Effector CD4-positive, alpha-beta T cell (primary cell): ENCODE data around the gene ZNF343.
A peak's percentile ranks its signal among the peaks of the same experiment; 100 is the strongest.
"Not testable (repeated sequence)": the region's sequence is repeated elsewhere in the genome, so short reads cannot be mapped to it uniquely, and the experiment has no call there.

ENCODE experiments used
- DNase-seq: peaks from one replicate; pipeline ENCODE4 v3.0.0-alpha.2; 2020

The ZNF343 gene

DNA sequence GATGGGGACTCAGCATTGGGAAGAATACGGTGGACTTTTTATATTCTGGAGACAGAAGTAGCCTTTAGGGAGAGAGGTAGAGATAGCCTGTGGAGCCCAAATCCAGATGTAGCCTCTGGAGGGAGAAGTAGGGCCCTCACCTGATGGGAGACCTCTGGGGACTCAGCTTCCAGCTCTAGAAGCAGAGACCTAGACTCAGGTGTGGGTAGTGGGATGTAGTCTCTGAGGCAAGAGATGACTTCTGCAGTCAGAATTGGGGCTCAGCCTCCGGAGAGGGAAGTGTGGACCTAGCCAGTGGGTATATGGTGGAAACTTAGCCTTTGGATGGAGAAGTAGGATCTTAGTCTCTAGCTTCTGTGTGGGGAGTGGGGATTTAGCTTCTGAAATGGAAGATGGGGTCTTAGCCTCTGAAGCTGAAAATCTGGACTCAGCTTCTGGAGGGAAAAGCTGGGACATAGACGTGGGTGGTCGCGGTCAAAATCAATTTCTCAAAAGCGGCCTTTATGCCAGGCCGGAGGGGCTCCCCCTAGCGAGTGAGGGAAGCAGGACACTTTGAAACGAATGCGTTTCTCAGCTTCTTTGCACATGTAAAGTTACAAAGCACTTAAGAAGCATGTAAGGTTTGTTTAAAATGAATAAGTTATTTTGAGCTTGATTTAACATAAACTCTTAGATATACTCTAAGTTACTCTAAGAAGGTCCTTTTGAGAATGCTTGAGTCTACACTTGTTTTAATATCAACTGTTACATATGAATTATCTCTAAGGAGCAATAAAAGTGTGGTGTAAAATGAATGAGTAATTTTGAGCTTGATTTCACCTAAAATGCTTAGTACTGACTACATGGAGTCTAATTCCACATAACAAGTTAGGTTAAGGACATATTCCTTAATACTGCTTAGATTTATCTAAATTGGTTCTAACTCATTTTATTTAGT is 12.9 kb upstream of the ZNF343 start:
- DNase-seq: peak; percentile 42

DNA sequence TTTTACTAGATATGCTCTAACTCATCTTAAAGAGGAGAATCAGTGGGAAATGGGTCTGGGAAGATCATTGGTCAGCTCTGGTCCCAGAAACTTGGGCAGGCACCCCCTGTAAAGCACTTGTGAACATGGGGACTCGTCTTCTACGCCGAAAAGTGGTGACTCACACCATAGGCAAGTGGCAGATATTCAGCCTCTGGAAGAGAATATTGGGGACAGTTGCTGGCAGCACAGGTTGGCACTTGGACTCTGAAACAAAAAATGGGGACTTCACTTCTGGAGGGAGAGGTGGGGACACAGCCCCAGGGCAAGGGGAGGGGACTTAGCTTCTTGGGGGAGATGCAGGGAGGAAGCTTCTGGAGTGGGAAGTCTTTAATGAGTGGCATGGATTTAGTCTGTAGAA is 11.9 kb upstream of the ZNF343 start:
- DNase-seq: no peak

DNA sequence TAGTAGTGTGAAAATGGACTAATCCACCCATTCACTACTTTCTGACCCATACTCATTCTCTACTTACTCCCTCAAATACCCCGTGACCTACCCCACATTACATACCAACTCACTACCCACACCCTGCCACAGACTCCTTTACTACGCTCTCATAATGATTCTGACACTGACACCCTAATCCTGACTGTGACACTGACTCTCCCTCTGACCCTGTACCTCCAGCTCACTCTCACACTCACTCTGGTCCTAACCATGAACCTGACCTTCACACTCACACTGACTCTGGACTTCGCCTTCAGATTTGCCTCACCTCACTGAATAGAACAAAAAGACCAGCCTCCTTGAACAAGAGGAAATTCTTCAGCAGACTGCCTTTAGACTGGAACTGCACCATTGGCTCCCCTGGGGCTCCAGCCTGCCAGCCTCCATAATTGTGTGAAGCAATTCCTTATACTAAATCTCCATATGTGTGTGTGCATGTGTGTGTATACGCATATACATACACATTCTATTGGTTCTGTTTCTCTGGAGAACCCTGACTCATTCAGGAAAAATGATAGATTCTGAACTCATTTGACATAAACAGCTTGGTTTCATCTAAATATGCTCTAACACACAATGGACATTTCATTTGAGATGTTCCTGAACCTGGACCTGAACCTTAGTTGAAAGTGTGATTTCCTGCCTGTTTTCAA is 10.5 kb upstream of the ZNF343 start:
- DNase-seq: no peak

DNA sequence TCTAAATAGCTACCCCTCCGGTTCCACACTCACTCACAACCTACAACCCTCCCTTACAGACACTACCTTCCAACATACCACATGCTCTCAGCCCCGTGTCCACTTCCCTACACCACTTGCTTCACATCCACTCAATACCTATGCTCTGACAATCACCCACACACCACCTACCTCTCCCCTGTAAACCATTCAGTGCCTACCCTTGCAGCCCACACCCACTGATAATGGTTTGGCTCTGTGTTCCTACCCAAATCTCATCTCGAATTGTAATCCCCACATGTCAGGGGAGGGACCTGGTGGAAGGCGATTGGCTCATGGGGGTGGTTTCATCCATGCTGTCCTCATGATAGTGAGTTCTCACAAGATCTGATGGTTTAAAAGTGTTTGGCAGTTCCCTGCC is 9.8 kb upstream of the ZNF343 start:
- no peak for DNase-seq

DNA sequence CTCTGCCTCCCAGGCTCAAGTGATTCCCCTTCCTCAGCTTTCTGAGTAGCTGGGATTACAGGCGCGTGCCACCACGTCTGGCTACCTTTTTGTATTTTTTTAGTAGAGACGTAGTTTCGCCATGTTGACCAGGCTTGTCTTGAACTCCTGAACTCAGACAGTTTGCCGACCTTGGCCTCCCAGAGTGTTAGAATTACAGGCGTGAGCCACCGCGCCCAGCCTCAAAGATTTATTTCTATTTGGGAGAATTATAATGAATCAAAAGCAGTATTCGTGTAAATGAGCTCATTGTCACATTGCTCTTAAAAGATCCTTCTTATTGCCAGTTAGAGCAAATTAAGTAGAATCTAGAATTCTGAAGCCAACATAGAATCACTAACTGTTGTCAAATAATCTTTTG is 9.4 kb upstream of the ZNF343 start:
- DNase-seq: no peak

DNA sequence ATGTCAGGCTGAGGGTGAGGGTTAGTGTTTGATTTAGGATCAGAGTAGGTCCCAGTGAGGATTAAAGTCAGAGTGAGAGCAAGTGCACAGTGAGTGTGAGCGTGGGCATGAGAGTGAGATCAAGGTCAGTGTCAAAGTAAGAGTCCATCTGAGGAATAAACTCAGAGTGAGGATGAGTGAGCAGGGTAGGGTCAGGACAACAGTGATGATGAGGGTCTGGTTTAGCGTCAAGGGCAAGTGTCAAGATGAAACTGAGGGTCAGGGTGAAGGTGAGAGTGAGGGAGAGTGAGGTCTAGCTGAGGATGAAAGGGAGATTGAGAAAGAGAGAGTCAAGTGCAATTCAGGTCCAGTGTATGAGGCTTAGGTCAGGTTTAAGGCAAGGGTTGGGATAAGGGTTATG is 7.7 kb upstream of the ZNF343 start:
- no peak for DNase-seq

DNA sequence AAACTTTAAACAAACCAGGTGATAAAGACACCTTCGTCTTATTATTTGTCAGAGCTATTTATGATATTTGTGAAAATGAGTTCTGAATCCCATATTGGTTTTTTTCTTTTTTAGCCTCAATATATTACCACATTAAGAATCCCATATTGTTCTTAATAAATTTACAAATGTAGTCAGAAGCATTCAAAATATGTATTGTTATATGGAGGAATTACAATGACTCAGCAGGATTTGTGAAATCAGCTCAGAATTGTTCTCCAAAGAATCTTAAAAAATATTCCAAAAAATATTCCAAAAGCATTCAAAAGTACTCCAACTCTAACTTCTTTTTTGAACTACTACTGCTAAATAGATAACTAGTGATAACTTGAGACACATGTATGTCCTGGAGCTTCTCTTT is 6.5 kb upstream of the ZNF343 start:
- no peak for DNase-seq

DNA sequence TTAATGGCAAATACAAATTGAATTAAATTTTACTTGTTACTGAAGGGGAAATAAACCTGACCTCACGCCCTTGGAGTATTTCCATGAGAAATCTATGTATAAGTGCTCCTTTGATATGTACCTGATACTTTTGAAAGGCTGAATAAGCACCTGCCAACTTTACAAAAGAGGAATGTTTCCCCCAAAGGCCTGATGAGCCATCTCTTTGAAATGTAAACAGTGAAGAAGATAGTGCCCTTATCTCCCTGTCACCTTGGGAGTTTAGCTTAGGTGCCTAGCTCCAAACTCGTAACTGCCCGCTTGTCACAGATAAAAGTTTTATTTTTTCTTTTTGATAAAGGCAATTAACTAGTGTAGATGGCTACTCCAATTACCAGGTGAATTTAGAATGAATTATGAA is 1.1 kb upstream of the ZNF343 start:
- DNase-seq: no peak

DNA sequence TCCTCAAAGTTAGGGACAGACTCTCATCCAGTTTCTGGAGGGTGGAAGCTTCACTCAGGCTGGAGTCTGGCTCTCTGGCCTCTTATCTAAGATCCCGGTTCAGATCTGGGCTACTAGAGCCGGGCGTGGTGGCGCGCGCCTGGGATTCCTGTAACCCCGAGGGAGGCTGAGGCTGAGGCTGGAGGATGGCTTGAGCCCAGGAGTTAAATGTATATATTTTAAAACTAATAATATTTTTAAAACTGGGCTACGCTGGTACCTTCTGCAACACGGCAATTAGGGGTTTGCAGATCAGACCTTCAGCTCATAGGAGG is 710 bp upstream of the ZNF343 start:
- no peak for DNase-seq

DNA sequence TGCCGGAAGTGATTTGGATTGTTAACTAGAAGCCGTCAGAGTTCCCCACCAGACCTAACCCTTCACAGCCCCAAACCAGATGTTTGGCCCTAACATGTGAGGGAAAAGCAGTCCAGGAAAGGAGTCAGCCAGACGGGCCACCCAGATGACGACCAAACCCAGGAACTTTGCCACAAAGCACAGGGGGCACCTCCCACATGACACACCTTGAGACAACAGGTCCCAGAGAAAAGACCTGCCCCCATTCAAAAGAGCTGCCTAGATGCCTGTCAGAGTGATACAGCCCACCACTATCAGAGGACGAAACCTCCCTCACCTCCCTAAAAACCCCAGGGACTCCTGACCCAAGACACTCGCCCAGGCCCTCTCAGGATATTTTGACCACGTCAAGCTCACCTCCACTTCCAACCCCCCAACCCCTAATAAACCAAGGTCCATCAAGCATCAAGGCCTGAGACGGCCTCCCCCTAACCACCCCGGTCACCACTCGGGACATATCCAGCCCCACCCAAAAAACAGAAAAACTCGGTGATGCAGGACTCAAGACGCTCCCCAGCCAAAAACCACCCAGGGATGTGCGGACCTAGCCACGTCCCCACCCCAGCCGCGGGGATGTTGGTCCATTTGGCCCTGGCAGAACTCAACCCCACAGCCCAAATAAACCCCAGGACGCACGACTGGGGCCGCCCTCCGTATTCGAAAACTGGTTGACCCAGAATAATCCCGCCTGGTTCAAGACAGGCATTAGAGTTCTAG is 662 bp downstream of the ZNF343 start:
- DNase-seq: no peak

DNA sequence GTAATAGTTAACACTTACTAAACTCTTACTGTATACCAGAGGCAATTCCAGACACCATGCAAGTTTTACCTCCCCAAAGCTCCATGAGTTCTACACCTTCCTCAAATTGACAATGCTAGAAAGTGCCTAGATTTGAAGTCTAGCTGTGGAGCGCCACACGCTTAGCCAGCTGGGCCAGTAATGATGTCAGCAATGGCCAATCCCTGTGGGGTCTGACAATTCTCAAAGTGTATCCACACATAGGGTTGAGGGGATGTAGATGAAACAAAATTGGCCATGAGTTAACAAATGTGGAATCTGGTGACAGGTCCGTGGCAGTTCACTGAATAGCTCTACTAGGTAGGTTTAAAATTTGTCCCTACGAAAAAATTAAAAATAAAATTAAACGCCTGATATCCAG is 1.3 kb downstream of the ZNF343 start:
- DNase-seq: no peak

DNA sequence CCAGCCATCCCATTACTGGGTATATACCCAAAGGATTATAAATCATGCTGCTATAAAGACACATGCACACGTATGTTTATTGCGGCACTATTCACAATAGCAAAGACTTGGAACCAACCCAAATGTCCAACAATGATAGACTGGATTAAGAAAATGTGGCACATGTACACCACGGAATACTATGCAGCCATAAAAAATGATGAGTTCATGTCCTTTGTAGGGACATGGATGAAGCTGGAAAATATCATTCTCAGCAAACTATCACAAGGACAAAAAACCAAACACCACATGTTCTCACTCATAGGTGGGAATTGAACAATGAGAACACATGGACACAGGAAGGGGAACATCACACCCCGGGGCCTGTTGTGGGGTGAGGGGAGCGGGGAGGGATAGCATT is 2.3 kb downstream of the ZNF343 start:
- not testable (repeated sequence) for DNase-seq

DNA sequence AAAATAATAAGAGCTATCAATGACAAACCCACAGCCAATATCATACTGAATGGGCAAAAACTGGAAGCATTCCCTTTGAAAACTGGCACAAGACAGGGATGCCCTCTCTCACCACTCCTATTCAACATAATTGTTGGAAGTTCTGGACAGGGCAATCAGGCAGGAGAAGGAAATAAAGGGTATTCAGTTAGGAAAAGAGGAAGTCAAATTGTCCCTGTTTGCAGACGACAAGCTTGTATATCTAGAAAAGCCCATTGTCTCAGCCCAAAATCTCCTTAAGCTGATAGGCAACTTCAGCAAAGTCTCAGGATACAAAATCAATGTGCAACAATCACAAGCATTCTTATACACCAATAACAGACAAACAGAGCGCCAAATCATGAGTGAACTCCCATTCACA is 3.9 kb downstream of the ZNF343 start:
- not testable (repeated sequence) for DNase-seq

DNA sequence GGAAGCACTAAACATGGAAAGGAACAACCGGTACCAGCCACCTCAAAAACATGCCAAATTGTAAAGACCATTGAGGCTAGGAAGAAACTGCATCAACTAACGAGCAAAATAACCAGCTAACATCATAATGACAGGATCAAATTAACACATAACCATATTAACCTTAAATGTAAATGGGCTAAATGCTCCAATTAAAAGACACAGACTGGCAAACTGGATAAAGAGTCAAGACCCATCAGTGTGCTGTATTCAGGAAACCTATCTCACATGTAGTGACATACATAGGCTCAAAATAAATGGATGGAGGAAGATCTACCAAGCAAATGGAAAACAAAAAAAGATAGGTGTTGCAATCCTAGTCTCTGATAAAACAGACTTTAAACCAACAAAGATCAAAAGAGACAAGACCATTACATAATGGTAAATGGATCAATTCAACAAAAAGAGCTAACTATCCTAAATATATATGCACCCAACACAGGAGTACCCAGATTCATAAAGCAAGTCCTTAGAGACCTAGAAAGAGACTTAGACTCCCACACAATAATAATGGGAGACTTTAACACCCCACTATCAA is 5.8 kb downstream of the ZNF343 start:
- DNase-seq: not testable (repeated sequence)

DNA sequence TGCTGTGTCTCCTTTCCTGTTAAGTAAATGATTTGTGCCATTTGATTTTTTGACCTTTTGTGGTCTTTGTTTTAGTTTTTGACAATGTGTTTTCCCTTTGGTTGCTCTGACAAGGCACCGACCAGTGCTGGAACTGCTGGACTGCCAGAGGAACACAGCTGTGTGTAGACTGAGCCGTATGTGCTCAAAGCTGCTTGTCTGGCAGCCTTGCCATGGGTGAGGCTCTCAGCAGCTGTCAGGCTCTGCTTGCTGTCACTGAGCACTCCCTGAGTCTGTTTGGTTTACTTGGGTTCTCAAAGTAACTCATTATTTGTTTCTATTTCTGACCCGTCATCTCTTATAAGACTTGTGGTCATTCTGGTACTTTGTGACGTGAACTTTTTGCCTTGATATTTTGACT is 23.1 kb downstream of the ZNF343 start:
- no peak for DNase-seq

DNA sequence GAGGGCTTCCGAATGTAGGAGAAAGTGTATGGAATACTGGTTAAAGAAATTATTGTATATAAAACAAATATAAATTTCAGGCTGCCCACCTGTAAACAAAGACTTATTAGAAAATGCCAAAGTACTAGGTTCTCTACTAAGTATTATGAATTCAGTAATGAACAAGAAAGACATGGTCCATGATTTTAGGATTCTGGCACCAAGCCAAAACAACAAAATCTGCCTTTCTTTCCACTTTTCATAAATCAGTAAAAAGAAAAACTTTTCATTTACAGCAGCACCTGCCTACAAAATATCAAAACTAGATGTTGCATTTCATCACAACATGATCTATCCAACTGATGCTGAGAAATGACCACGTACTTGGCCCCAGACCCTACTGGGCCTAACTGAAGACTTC is 23.6 kb downstream of the ZNF343 start:
- DNase-seq: no peak

DNA sequence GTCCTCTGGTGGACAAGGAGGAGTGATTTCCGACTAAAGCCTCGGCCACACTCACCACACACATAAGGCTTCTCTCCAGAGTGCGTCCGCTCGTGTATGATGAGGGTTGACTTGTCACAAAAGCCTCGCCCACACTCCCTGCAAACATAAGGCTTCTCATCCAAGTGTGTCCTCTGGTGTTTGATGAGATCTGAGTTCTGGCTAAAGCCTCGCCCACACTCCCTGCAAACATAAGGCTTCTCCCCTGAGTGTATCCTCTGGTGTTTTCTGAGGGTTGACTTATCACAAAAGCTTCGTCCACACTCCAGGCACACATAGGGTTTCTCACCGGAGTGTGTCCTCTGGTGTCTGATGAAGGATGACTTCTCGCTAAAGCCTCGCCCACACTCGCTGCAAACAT is 25.2 kb downstream of the ZNF343 start:
- no peak for DNase-seq

DNA sequence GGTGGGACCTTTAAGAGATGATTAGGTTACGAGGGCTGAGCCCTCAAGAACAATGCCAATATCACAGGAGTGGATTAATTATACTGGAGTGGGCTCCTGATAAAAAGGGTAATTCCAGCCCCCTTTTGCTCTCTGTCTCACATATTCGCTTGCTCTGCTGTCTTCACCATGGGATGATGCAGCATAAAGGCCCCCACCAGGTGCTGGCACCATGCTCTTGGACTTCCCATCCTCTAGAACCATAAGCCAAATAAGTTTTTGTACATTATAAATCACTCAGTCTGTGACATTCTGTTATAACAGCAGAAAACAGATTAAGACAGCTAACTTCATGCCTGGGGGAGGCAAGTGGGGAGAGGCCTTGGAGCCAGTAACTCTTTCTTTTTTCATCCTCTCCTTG is 28.3 kb downstream of the ZNF343 start:
- DNase-seq: no peak

DNA sequence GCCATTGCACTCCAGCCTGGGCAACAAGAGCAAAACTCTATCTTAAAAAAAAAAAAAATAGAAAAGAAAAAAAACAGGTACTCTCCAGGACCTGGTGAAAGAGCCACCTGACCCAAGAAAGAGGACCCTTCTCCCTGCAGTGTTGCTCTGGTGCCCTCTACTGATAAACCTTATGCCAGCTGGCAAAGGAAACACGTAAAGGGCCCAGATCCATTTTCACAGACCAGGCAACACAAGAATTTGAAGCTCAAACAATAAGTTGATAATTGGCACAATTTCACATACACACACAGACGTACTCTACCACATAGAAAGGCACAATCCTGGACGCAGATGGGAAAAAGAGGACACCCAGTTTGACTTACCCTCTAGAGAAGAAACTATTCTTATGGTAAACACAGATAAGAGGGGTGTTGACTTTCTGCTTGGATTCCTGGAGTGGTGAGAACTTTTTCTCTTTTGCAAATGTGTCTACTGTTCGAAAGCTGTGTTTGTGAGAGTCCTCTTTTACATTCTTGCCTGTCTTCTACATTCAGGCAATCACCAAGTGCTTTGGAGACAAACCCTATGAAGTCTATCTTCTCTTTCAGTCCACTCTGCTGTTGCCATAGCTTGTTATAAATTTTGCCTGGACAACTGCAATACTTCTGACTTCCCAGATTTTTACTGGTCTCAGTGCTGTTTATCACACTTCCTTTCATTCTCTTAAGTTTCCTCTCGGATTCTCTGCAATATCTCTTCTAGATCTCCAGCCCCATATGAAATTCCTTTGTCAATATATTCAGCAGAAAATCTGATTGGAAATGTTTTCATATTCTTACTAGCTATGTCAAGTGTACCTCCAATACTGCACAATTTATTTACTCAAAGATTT is 31.7 kb downstream of the ZNF343 start:
- no peak for DNase-seq

DNA sequence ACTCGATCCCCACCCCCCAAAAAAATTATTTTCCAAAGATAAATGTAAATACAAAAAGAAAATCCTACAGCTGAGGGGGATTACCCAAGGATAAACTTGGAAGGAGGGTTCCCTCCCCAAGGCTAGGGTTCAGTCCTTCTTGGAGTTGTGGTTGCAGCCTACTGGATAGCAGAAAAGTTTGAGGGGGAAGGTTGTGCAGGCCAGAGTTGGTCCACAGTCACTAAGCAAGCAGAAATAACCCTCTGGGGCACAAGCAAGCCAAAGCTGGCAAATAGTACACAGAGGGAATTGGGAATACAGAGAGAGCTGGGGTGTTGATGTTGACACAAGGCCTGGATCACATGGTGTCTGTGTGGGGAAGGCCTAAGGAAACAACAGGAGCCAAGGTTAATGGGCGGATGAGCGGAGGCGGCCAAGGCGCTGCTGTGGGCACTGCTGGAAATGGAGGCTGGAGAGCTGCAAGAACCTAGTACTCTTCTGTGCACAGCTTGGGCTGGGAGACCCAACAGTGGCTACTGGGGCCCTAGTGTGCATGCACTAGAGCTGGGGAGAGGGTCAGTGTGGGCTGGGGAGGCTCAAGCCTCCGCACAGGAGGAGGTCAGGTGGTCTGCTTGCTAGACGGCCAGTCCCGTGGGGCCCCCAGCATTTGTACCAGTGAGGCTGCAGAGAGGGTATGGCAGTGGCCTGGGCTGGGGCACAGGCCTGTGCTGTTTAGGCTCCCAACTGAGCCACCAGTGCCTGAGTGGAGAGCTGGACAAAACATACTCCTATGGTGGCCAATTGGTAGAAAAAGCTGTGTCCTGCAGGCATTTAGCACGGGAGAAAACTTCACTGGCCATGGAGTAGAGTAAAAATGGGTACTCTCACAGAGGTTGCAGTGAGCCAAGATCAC is 32.6 kb downstream of the ZNF343 start:
- DNase-seq: no peak

DNA sequence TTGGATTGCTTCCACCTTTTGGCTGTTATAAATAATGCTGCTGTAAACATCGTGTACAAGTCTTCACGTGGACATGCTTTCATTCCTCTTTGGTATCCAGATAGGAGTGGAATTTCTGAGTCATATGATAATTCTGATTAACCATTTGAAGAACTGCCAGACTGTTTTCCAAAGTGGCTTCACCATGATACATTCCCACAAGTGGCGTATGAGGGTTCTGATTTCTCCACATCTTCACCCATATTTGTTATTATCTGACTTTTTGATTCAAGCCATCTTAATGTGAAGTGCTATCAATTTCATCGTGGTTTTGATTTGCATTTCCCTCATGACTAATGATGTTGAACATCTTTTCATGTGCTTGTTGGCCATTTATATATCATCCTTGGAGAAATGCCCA is 35.2 kb downstream of the ZNF343 start:
- DNase-seq: no peak
